CD4-positive, alpha-beta T cell treated with Interleukin-4 for 4 hours (primary cell): ENCODE data around the gene HSD17B2.
"Not testable (repeated sequence)": the region's sequence is repeated elsewhere in the genome, so short reads cannot be mapped to it uniquely, and the experiment has no call there.

Experiments
- DNase-seq: peaks from one replicate; pipeline ENCODE4 v3.0.0-alpha.2; 2020

The HSD17B2 gene

DNA sequence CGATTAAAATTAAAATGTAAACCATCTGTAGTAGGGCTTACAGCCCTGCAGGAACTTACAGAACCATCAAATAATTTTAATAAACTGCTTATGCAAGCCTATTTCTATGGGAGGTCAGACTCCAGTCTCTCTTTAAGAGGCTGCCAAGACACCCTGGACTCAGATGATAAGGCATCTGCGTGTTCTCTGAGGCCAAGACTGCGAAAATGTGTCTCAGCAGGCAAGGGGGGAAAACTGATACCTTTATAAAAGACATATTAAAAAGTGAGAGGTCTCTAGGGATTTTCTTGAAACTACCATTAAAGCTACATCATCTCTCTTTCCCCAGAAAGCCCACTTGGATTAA is 102.7 kb downstream of the HSD17B2 start:
- DNase-seq, result no peak

DNA sequence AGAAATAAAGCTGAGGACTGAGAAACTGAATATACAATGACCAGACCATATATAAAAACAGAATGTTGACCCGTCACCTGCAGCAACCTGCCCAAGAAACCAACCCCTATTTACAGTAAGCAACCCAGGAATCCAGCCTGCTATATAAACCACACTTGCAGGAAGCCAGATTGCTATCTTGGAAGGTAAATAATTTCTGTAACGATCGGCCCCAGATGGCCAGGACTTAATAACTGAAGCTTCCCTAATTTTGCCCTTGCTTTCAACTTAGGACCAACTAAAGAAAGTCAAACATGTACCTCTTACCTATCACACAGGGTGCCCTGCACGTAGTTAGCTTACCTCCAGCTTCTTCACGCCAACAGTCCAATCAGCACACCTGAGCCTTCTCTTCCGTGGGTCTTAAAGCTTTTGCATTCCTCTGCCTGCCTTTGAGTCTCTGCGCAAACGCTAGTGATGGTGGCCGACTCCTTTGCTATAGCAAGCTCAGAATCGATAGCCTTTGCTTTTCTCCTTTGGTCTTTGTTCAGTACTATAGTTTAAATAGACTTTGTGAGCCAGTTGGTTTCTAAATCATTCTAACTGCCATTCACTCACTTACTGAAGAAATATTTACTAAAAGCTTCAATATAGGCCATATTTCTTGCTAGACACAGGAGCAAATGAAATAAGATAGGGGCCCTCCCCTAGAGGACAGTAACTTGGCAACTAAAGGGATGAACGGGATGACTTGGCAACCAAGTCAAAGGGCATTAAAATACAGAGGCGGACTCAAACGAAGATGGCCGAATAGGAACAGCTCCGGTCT is 103.6 kb downstream of the HSD17B2 start:
- DNase-seq, result no peak

DNA sequence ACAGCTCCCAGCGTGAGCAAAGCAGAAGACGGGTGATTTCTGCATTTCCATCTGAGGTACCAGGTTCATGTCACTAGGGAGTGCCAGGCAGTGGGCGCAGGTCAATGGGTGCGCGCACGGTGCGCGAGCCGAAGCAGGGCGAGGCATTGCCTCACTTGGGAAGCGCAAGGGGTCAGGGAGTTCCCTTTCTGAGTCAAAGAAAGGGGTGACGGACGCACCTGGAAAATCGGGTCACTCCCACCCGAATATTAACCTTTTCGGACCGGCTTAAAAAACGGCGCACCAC is 104.2 kb downstream of the HSD17B2 start:
- DNase-seq, result not testable (repeated sequence)

DNA sequence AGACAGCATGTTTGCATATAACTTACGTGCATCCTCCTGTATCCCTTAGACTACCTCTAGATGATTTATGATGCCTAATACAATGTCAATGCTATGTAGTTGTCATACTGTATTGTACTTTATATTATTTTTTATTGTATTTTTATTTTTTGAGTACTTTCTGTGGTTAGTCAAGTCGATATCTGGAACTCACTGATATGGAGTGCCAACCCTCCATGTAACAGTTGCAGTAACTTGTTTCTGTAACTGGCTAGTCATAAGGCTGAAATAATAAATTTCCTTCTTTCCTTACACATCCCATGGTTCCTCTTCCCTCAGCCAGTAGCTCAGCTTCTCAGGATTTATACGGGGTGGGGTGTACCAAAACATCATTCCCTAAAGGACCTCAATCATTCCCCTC is 111.5 kb downstream of the HSD17B2 start:
- DNase-seq, result no peak

DNA sequence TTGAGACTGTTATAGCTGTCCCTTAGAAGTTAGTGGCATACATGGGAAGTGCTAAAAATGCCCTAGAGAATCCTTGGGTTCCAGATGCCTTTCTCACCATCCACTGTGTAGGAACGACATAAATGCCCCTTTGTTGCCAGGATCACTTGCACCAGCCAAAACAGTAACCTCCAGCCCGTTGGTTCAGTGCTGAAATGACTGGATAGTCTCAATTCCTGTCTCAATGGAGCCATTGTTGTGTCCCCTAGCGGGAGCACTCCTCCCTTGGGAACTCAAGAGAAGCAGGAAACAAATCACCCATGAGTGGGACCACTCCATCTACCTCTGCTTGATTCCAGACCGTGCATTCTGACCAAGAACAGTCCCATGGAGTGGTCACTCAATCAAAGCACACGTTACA is 111.9 kb downstream of the HSD17B2 start:
- no peak for DNase-seq

DNA sequence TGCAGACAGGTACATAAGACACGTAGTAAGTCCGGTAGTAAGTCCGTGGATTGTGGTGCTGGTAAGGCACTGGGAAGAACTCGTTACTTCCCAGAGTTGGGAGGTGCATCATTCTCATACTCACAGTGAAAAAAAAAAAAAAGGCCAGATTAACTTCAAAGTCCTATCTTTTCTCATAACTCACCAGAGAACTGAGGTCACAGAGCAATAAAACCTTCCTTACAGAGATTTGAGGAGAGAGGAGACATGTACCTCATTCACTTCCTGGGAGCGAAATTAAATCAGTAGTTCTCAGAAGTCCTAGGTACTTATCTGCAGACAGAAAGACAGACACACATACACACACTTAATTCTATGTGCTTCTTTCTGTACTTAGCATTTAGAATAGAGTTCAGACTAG is 112.5 kb downstream of the HSD17B2 start:
- DNase-seq, result no peak
